ENCODE data around the gene BLOC1S1. TPM values are rescaled to one million over a fixed set of nuclear protein-coding genes. Genes with fewer than 3 reads are reported as not detected.
A peak's percentile ranks its signal among the peaks of the same experiment; 100 is the strongest.

BLOC1S1 gene
- total and polyA plus RNA-seq, 2 donors: 168 to 190 TPM

- Histone ChIP-seq H3K4me1 (ENCODE audit: control insufficient read depth in 2 of 2, insufficient read depth in 2 of 2, low read length in 2 of 2) (peaks cover 24 to 40% of the 10 kb centered on the region in 2 donors), H3K27ac (ENCODE audit: low read depth in 1 of 2, low read length in 1 of 2) (no peak overlapping the region)
- WGBS: 43% methylated on average over 5 of the region's 5 CpGs
Measured at GRCh38 chr12:55705782-55706402, 10.0 kb upstream of the BLOC1S1 start.

DNA sequence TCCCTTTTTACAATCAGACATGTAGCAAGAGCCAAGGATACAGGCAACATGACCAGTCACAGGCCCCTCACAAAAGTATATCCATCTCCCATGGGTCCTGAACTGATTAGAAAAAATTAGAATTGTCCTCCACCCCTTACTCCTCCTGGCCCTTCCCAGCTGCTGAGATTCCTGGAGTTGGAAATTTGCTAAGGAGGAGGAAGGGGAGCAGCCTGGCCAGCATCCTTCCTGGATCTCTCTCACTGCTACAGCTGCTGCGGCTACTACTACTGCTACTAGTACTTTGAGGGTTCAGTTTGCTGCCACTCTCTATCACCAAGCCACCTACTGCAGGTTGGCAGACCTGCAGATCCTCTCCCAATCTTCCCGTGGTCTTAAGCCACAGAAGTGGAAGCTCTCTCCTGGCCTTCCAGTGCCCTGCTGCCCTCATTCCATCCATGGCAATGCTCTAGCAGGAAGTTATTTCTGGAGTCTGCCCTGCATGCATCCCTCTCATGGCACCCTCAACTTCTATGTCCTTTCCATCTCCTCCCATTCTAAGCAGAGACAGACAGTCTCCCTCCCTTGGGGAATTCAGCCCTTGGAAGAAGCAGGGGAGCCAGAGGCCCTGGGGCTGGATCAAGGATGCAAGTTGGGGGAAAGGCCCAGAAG is 9.2 kb upstream of the BLOC1S1 start:
- H3K4me3 ChIP-seq (ENCODE audit: low read length in 2 of 2): no peak overlapping the region
- H3K4me1 ChIP-seq (ENCODE audit: control insufficient read depth in 2 of 2, insufficient read depth in 2 of 2, low read length in 2 of 2): peaks cover 24 to 40% of the 10 kb centered on the region in 2 donors
- H3K27me3 ChIP-seq (ENCODE audit: control insufficient read depth in 2 of 2, insufficient read depth in 1 of 2, low read length in 1 of 2): peaks cover 22 to 58% of the 10 kb centered on the region in 2 donors
- no peak overlapping the region for H3K27ac ChIP-seq (ENCODE audit: low read depth in 1 of 2, low read length in 1 of 2)
- no peaks in the 10 kb centered on the region for H3K36me3 ChIP-seq (ENCODE audit: control insufficient read depth in 2 of 2, insufficient read depth in 2 of 2, low read length in 1 of 2)
- WGBS: 89% methylated on average over 2 of the region's 2 CpGs
- DNase-seq (ENCODE audit: low read depth in 6 of 9, low spot score in 9 of 9): no peak
- no peaks in the 10 kb centered on the region for H3K9me3 ChIP-seq (ENCODE audit: control insufficient read depth in 2 of 2, insufficient read depth in 1 of 2, low read length in 1 of 2)

More at GRCh38 chr12:55705782-55706402, 10.0 kb upstream of the BLOC1S1 start:
- H3K36me3 ChIP-seq (ENCODE audit: control insufficient read depth in 2 of 2, insufficient read depth in 2 of 2, low read length in 1 of 2): no peaks in the 10 kb centered on the region
- peak in 6 of 9 donors; percentile 38 to 78 (median 64) for DNase-seq (ENCODE audit: low read depth in 6 of 9, low spot score in 9 of 9)
- peaks cover 22 to 51% of the 10 kb centered on the region in 2 donors for H3K27me3 ChIP-seq (ENCODE audit: control insufficient read depth in 2 of 2, insufficient read depth in 1 of 2, low read length in 1 of 2)
- no peaks in the 10 kb centered on the region for H3K9me3 ChIP-seq (ENCODE audit: control insufficient read depth in 2 of 2, insufficient read depth in 1 of 2, low read length in 1 of 2)
- no peak overlapping the region for H3K4me3 ChIP-seq (ENCODE audit: low read length in 2 of 2)

GRCh38 chr12:55707219-55707671 is 8.6 kb upstream of the BLOC1S1 start:
- peak overlapping the region; percentile 24 to 56 for H3K4me3 ChIP-seq (ENCODE audit: low read length in 2 of 2)
- no peak overlapping the region for H3K27ac ChIP-seq (ENCODE audit: low read depth in 1 of 2, low read length in 1 of 2)
- 15% methylated on average over 22 of the region's 22 CpGs for WGBS
- peaks cover 22 to 63% of the 10 kb centered on the region in 2 donors for H3K27me3 ChIP-seq (ENCODE audit: control insufficient read depth in 2 of 2, insufficient read depth in 1 of 2, low read length in 1 of 2)
- H3K36me3 ChIP-seq (ENCODE audit: control insufficient read depth in 2 of 2, insufficient read depth in 2 of 2, low read length in 1 of 2): no peaks in the 10 kb centered on the region
- no peaks in the 10 kb centered on the region for H3K9me3 ChIP-seq (ENCODE audit: control insufficient read depth in 2 of 2, insufficient read depth in 1 of 2, low read length in 1 of 2)
- peaks cover 24 to 40% of the 10 kb centered on the region in 2 donors for H3K4me1 ChIP-seq (ENCODE audit: control insufficient read depth in 2 of 2, insufficient read depth in 2 of 2, low read length in 2 of 2)
- no peak for DNase-seq (ENCODE audit: low read depth in 6 of 9, low spot score in 9 of 9)

- Histone ChIP-seq H3K27me3 (ENCODE audit: control insufficient read depth in 2 of 2, insufficient read depth in 1 of 2, low read length in 1 of 2) (peaks cover 22 to 71% of the 10 kb centered on the region in 2 donors), H3K4me3 (ENCODE audit: low read length in 2 of 2) (peak within 1 kb of the TSS; percentile 24 to 56), H3K36me3 (ENCODE audit: control insufficient read depth in 2 of 2, insufficient read depth in 2 of 2, low read length in 1 of 2) (no peaks in the 10 kb centered on the region), H3K9me3 (ENCODE audit: control insufficient read depth in 2 of 2, insufficient read depth in 1 of 2, low read length in 1 of 2) (no peaks in the 10 kb centered on the region), H3K27ac (ENCODE audit: low read depth in 1 of 2, low read length in 1 of 2) (no peak within 1 kb of the TSS), H3K4me1 (ENCODE audit: control insufficient read depth in 2 of 2, insufficient read depth in 2 of 2, low read length in 2 of 2) (peaks cover 24 to 40% of the 10 kb centered on the region in 2 donors)
- DNase-seq (ENCODE audit: low read depth in 6 of 9, low spot score in 9 of 9): peak in 3 of 9 donors; percentile 37 to 53 (median 42)
- 2% methylated on average over 39 of the region's 39 CpGs for WGBS
Measured at GRCh38 chr12:55707841-55708694, 7.8 kb upstream of the BLOC1S1 start, which contains the start of gene ITGA7. TSS of gene ITGA7 (minus strand) at chr12:55707904. CDS start at chr12:55707682, 222 bp downstream.

DNA sequence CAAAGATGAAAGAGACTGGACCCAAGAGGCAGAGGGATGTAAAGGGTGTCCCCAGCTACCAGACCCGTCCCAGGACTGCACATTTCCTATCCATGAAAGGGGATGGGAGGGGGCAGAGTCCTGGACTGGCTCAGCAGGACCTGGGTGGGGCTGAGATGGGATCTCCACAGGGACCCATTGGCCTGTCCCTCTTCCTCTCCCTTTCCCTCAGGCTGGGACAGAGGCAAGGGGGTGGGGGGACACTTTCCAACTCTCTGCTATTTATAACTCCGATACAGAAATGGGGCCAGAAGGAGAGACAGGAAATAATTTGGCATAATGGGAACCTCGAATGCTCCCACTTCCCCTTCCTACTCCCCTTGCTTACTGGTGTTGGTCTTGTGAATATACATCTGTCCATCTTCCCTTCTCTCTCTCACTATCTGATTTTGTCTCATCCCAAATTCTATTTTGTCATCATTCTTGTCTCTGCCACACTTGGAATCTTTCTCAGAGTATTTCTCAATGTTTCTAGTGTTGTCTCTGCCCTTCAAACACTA is 7.1 kb upstream of the BLOC1S1 start:
- WGBS: under 1% methylated on average over 3 of the region's 3 CpGs
- Histone ChIP-seq H3K27ac (ENCODE audit: low read depth in 1 of 2, low read length in 1 of 2) (no peak overlapping the region), H3K36me3 (ENCODE audit: control insufficient read depth in 2 of 2, insufficient read depth in 2 of 2, low read length in 1 of 2) (no peaks in the 10 kb centered on the region), H3K9me3 (ENCODE audit: control insufficient read depth in 2 of 2, insufficient read depth in 1 of 2, low read length in 1 of 2) (no peaks in the 10 kb centered on the region), H3K27me3 (ENCODE audit: control insufficient read depth in 2 of 2, insufficient read depth in 1 of 2, low read length in 1 of 2) (peaks cover 22 to 73% of the 10 kb centered on the region in 2 donors), H3K4me1 (ENCODE audit: control insufficient read depth in 2 of 2, insufficient read depth in 2 of 2, low read length in 2 of 2) (peaks cover 24 to 40% of the 10 kb centered on the region in 2 donors), H3K4me3 (ENCODE audit: low read length in 2 of 2) (no peak overlapping the region)
- no peak for DNase-seq (ENCODE audit: low read depth in 6 of 9, low spot score in 9 of 9)

DNA sequence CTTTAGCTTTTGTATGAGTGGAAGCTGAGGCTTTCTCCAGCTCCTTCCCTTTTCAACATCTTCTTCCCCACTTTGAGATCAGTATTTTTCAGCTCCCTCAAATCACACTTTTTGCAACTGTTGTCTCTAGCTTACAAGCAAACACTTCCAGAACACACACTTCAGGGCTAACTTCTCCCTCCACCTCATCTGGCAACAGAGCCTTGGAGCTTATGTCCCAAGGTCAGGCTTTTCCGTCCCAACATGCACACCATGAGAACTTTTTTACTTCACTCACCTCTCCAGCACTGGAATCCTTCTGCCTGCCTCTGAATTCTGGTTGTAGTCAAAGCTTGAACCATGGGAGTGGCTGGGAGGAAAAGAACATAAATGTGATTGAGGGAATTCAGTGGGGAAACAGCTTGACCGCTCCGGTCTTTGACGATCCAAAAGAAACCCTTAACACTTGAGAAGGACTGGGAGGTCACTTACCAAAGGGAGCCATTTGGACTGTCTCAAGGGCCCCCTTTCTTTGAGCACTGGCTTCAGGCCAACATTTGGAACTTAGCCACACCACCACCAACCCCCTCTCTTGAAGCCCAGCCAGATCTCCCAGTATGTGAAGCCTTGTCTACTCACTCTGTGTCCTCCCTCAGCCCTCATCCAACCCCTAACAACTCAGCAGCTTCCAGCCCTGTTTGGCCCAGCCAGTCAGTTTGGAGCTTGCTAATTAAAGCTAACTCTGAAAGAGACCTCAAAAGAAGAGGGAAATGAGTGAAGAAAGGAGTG is 3.9 kb upstream of the BLOC1S1 start:
- no peaks in the 10 kb centered on the region for H3K36me3 ChIP-seq (ENCODE audit: control insufficient read depth in 2 of 2, insufficient read depth in 2 of 2, low read length in 1 of 2)
- H3K27ac ChIP-seq (ENCODE audit: low read depth in 1 of 2, low read length in 1 of 2): no peak overlapping the region
- peaks cover 18 to 30% of the 10 kb centered on the region in 2 donors for H3K4me1 ChIP-seq (ENCODE audit: control insufficient read depth in 2 of 2, insufficient read depth in 2 of 2, low read length in 2 of 2)
- H3K27me3 ChIP-seq (ENCODE audit: control insufficient read depth in 2 of 2, insufficient read depth in 1 of 2, low read length in 1 of 2): peaks cover 22 to 61% of the 10 kb centered on the region in 2 donors
- DNase-seq (ENCODE audit: low read depth in 6 of 9, low spot score in 9 of 9): no peak
- no peaks in the 10 kb centered on the region for H3K9me3 ChIP-seq (ENCODE audit: control insufficient read depth in 2 of 2, insufficient read depth in 1 of 2, low read length in 1 of 2)
- 97% methylated on average over 4 of the region's 4 CpGs for WGBS
- no peak overlapping the region for H3K4me3 ChIP-seq (ENCODE audit: low read length in 2 of 2)

DNA sequence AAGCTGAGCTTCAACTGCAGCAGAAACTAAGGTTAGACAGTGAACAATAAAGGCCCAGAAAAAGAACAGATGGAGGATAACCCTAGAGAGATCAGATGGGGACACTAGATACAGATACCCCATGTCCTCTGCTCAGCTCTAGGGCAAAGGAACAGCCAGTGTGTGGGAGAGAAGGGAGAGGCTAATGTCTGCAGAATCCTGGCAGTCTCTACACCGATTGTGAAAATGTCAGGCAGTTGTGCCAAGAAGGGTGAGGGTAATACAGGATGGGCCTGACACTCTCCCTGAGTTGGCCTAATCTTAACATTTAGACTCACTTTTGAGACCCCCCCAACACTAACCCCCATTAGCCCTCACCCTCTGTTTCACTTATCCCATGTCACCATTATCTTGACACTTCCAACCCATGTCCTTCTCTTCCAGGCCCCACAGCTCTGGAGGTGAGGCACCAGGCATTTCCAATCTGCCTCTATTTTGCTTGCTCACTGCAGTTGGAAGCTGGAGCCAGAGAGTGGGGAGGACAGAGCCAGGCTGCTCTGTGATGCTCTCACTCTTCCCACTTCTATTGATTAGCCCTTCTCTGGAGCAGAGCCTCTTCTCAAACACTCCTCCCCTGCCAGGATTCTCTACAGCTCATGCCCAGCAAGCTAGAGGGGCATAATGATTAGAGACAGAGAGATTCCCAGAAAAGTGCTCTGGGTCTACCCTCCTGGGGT is 3.0 kb upstream of the BLOC1S1 start:
- Histone ChIP-seq H3K4me3 (ENCODE audit: low read length in 2 of 2) (no peak overlapping the region), H3K27me3 (ENCODE audit: control insufficient read depth in 2 of 2, insufficient read depth in 1 of 2, low read length in 1 of 2) (peaks cover 18 to 52% of the 10 kb centered on the region in 2 donors), H3K4me1 (ENCODE audit: control insufficient read depth in 2 of 2, insufficient read depth in 2 of 2, low read length in 2 of 2) (peaks cover 21 to 31% of the 10 kb centered on the region in 2 donors), H3K27ac (ENCODE audit: low read depth in 1 of 2, low read length in 1 of 2) (no peak overlapping the region), H3K9me3 (ENCODE audit: control insufficient read depth in 2 of 2, insufficient read depth in 1 of 2, low read length in 1 of 2) (no peaks in the 10 kb centered on the region), H3K36me3 (ENCODE audit: control insufficient read depth in 2 of 2, insufficient read depth in 2 of 2, low read length in 1 of 2) (peaks cover 0 to 3% of the 10 kb centered on the region in 2 donors)
- 88% methylated on average over 1 of the region's 1 CpG for WGBS
- DNase-seq (ENCODE audit: low read depth in 6 of 9, low spot score in 9 of 9): no peak

GRCh38 chr12:55713721-55714120 is 2.1 kb upstream of the BLOC1S1 start:
- H3K36me3 ChIP-seq (ENCODE audit: control insufficient read depth in 2 of 2, insufficient read depth in 2 of 2, low read length in 1 of 2): peaks cover 3 to 4% of the 10 kb centered on the region in 2 donors
- peaks cover 16 to 29% of the 10 kb centered on the region in 2 donors for H3K4me1 ChIP-seq (ENCODE audit: control insufficient read depth in 2 of 2, insufficient read depth in 2 of 2, low read length in 2 of 2)
- no peak overlapping the region for H3K27ac ChIP-seq (ENCODE audit: low read depth in 1 of 2, low read length in 1 of 2)
- H3K9me3 ChIP-seq (ENCODE audit: control insufficient read depth in 2 of 2, insufficient read depth in 1 of 2, low read length in 1 of 2): no peaks in the 10 kb centered on the region
- no peak overlapping the region for H3K4me3 ChIP-seq (ENCODE audit: low read length in 2 of 2)
- peaks cover 10 to 43% of the 10 kb centered on the region in 2 donors for H3K27me3 ChIP-seq (ENCODE audit: control insufficient read depth in 2 of 2, insufficient read depth in 1 of 2, low read length in 1 of 2)
- no peak for DNase-seq (ENCODE audit: low read depth in 6 of 9, low spot score in 9 of 9)
- over 99% methylated on average over 2 of the region's 2 CpGs for whole genome bisulfite sequencing
